Activated CD4-positive, alpha-beta T cell treated with anti-CD3 and anti-CD28 coated beads, Interleukin-2, amount 50 U/mL, for 48 hours (primary cell): Measurements from ENCODE around the gene PAX1.

Experiments
- DNase-seq, 2 experiments: peaks; one replicate each; pipeline ENCODE4 v3.0.0-alpha.2; 2020

The PAX1 gene

GRCh38 chr20:21705575-21706260, at the start of gene PAX1:
Gene PAX1 (plus strand): TSS chr20:21705664. CDS start chr20:21705713, 49 bp downstream.
- DNase-seq = no peak

GRCh38 chr20:21656308-21657067, 49.0 kb upstream of the PAX1 start:
- no peak for DNase-seq

GRCh38 chr20:21661488-21662055, 43.9 kb upstream of the PAX1 start:
- DNase-seq = no peak

GRCh38 chr20:21663465-21663864, 42.0 kb upstream of the PAX1 start:
- DNase-seq = no peak

GRCh38 chr20:21665687-21666446, 39.6 kb upstream of the PAX1 start:
- no peak for DNase-seq

GRCh38 chr20:21670126-21670525, 35.3 kb upstream of the PAX1 start:
- no peak for DNase-seq

- no peak for DNase-seq
Measured at GRCh38 chr20:21670981-21671380, 34.5 kb upstream of the PAX1 start.

GRCh38 chr20:21677261-21677660, 28.2 kb upstream of the PAX1 start:
- no peak for DNase-seq

GRCh38 chr20:21677781-21678180, 27.7 kb upstream of the PAX1 start:
- no peak for DNase-seq

GRCh38 chr20:21681234-21681921, 24.1 kb upstream of the PAX1 start:
- DNase-seq = no peak

GRCh38 chr20:21681922-21682318, 23.5 kb upstream of the PAX1 start:
- DNase-seq = no peak

- DNase-seq = no peak
Measured at GRCh38 chr20:21682521-21682954, 22.9 kb upstream of the PAX1 start.

GRCh38 chr20:21684671-21685070, 20.8 kb upstream of the PAX1 start:
- DNase-seq = no peak

- no peak for DNase-seq
Measured at GRCh38 chr20:21685981-21686380, 19.5 kb upstream of the PAX1 start.

GRCh38 chr20:21693322-21693721, 12.1 kb upstream of the PAX1 start:
- no peak for DNase-seq

- no peak for DNase-seq
Measured at GRCh38 chr20:21698494-21699215, 6.8 kb upstream of the PAX1 start.

GRCh38 chr20:21699216-21699508, 6.3 kb upstream of the PAX1 start:
- no peak for DNase-seq

GRCh38 chr20:21701171-21701876, 4.1 kb upstream of the PAX1 start:
- no peak for DNase-seq

- no peak for DNase-seq
Measured at GRCh38 chr20:21702016-21702415, 3.4 kb upstream of the PAX1 start.

GRCh38 chr20:21702553-21703470, 2.7 kb upstream of the PAX1 start:
- peak; percentile 65 to 70 for DNase-seq
